ENCODE data around the gene ASF1A. TPM values are rescaled to one million over a fixed set of nuclear protein-coding genes. Genes with fewer than 3 reads are reported as not detected.

ASF1A gene
- total and polyA plus RNA-seq, 7 donors: 5.3 to 22.1 (median 10.8) TPM

- Histone ChIP-seq H3K27ac (no peak overlapping the region), H3K36me3 (ENCODE audit: insufficient read depth in 1 of 2, low read depth in 1 of 2) (peaks cover 0 to 51% of the 10 kb centered on the region in 2 donors), H3K27me3 (ENCODE audit: insufficient read depth in 3 of 3, low read length in 2 of 3) (no peaks in the 10 kb centered on the region), H3K4me1 (peaks cover 19% of the 10 kb centered on the region), H3K9me3 (no peaks in the 10 kb centered on the region), H3K4me3 (no peak overlapping the region)
- DNase-seq (no peak), ATAC-seq (no peak)
- intact Hi-C loops (cut with DNase I): loop anchor here in 1 of 2 donors (5.0 kb wide), 1 partner anchor 32 kb away; no protein-coding TSS in a partner anchor
- TF ChIP-seq CTCF (IDR thresholded peaks at IDR 0.05): no peak
- 74 to 77% (median 76%) methylated on average over 6 of the region's 6 CpGs for WGBS, 3 donors
Measured at GRCh38 chr6:118899948-118900347, 6.0 kb downstream of the ASF1A start.

GRCh38 chr6:118902726-118903125 lies 8.8 kb downstream of the ASF1A start:
- H3K36me3 ChIP-seq (ENCODE audit: insufficient read depth in 1 of 2, low read depth in 1 of 2): peaks cover 0 to 77% of the 10 kb centered on the region in 2 donors
- intact Hi-C loops (cut with DNase I): no loop called here
- ATAC-seq: no peak

GRCh38 chr6:118903138-118903537 lies 9.2 kb downstream of the ASF1A start:
- Histone ChIP-seq H3K27me3 (ENCODE audit: insufficient read depth in 3 of 3, low read length in 2 of 3) (no peaks in the 10 kb centered on the region), H3K4me1 (peaks cover 7% of the 10 kb centered on the region), H3K9me3 (no peaks in the 10 kb centered on the region), H3K27ac (no peak overlapping the region), H3K4me3 (no peak overlapping the region), H3K36me3 (ENCODE audit: insufficient read depth in 1 of 2, low read depth in 1 of 2) (peaks cover 0 to 82% of the 10 kb centered on the region in 2 donors)
- no peak for ATAC-seq
- intact Hi-C loops (cut with DNase I): no loop called here
- no peak for TF ChIP-seq CTCF (IDR thresholded peaks at IDR 0.05)
- no peak for DNase-seq
- WGBS, 3 donors: 66 to 79% (median 66%) methylated on average over 2 of the region's 2 CpGs

More at GRCh38 chr6:118902726-118903125, 8.8 kb downstream of the ASF1A start:
- H3K4me3 ChIP-seq: no peak overlapping the region
- H3K9me3 ChIP-seq: no peaks in the 10 kb centered on the region
- no peak for DNase-seq
- no peak for TF ChIP-seq CTCF (IDR thresholded peaks at IDR 0.05)
- no peaks in the 10 kb centered on the region for H3K27me3 ChIP-seq (ENCODE audit: insufficient read depth in 3 of 3, low read length in 2 of 3)
- H3K4me1 ChIP-seq: peaks cover 7% of the 10 kb centered on the region
- no peak overlapping the region for H3K27ac ChIP-seq

- no peak for TF ChIP-seq CTCF (IDR thresholded peaks at IDR 0.05)
- no peaks in the 10 kb centered on the region for H3K9me3 ChIP-seq
- peaks cover 7% of the 10 kb centered on the region for H3K4me1 ChIP-seq
- ATAC-seq: no peak
- WGBS, 3 donors: 84 to 91% (median 86%) methylated on average over 6 of the region's 6 CpGs
- DNase-seq: no peak
- no peaks in the 10 kb centered on the region for H3K27me3 ChIP-seq (ENCODE audit: insufficient read depth in 3 of 3, low read length in 2 of 3)
- H3K4me3 ChIP-seq: no peak overlapping the region
- H3K36me3 ChIP-seq (ENCODE audit: insufficient read depth in 1 of 2, low read depth in 1 of 2): peaks cover 0 to 87% of the 10 kb centered on the region in 2 donors
- intact Hi-C loops (cut with DNase I): no loop called here
- H3K27ac ChIP-seq: no peak overlapping the region
Measured at GRCh38 chr6:118903691-118904090, 9.7 kb downstream of the ASF1A start.

GRCh38 chr6:118905084-118905483 lies 11.1 kb downstream of the ASF1A start:
- Histone ChIP-seq H3K27me3 (ENCODE audit: insufficient read depth in 3 of 3, low read length in 2 of 3) (no peaks in the 10 kb centered on the region), H3K36me3 (ENCODE audit: insufficient read depth in 1 of 2, low read depth in 1 of 2) (peaks cover 0 to 92% of the 10 kb centered on the region in 2 donors), H3K27ac (no peak overlapping the region), H3K4me3 (no peak overlapping the region), H3K4me1 (peaks cover 7% of the 10 kb centered on the region), H3K9me3 (no peaks in the 10 kb centered on the region)
- no peak for TF ChIP-seq CTCF (IDR thresholded peaks at IDR 0.05)
- intact Hi-C loops (cut with DNase I): no loop called here
- DNase-seq (no peak), ATAC-seq (no peak)

Measured in psoas muscle (tissue), 8 donors.